ENCODE results near the gene SMYD3. TPM values are rescaled to one million over a fixed set of nuclear protein-coding genes. Genes with fewer than 3 reads are reported as not detected.

Gene SMYD3
- total and polyA plus RNA-seq, 9 of the 15 experiments (the other 6 are each of a cell fraction or from before 2014, with no cell fraction given) = 128 to 440 (median 197) TPM

DNA sequence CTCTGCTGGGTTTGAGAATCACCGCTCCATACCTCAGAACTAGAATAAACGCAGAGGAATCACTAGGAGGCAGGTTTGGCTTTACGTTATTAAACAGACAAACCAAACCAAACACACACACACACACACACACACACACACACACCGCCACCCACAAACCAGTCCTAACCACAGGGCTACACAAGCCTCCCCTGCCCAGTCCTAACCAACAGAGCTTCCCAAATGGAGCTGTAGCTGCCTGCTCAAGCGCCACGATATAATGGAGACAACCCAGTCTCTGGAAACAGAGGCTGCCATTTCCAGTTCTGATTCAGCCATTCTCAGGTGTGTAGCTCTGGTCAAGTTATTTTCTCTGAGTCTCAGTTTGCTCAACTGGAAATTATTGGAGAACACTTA, 519.1 kb downstream of the SMYD3 start (continued):
- TF ChIP-seq ZNF699 (CRISPR knock-in tag; IDR thresholded peaks at IDR 0.05; ENCODE audit: insufficient replicate concordance) (no peak), UBTF (IDR thresholded peaks at IDR 0.05; ENCODE audit: borderline replicate concordance in 1 of 2, low read depth in 2 of 2, low read length in 2 of 2) (0 out of 4 replicates have a peak, but pooled peaks of 1 of the 2 experiments have one; percentile 34), FOXK1 (CRISPR knock-in tag; IDR thresholded peaks at IDR 0.05; ENCODE audit: borderline replicate concordance) (0 out of 2 replicates have a peak, but pooled peaks have one; percentile 41), DPF2 (IDR thresholded peaks at IDR 0.05) (0 out of 2 replicates have a peak, but pooled peaks have one; percentile 35), SMARCA4 (IDR thresholded peaks at IDR 0.05) (peak; percentile 48; the same call in 1 of the 2 replicates), EHMT2 (IDR thresholded peaks at IDR 0.05) (peak; percentile 66), NCOR1 (IDR thresholded peaks at IDR 0.05) (peak; percentile 42; the same call in 1 of the 2 replicates), PBX2 (CRISPR knock-in tag; IDR thresholded peaks at IDR 0.05; ENCODE audit: low read depth) (no peak), PBX2 (tag; conservative IDR thresholded peaks at IDR 0.05; ENCODE audit: low read depth) (no peak), ARID1B (IDR thresholded peaks at IDR 0.05) (peak; percentile 57), SMARCE1 (IDR thresholded peaks at IDR 0.05) (0 out of 2 replicates have a peak, but pooled peaks have one; percentile 38), SMARCA5 (IDR thresholded peaks at IDR 0.05) (peak; percentile 73; the same call in 1 of the 2 replicates), NCOA6 (IDR thresholded peaks at IDR 0.05) (peak; percentile 11; the same call in 1 of the 2 replicates), ZNF384 (IDR thresholded peaks at IDR 0.05; ENCODE audit: low read depth, low read length) (no peak), NONO (IDR thresholded peaks at IDR 0.05; ENCODE audit: low read depth in 2 of 2, low read length in 1 of 2) (peak in 1 of 2 experiments; percentile 38; a peak in 1 of 4 replicates), ARNT (IDR thresholded peaks at IDR 0.05) (0 out of 4 replicates have a peak, but pooled peaks of 1 of the 2 experiments have one; percentile 14), ZFX (CRISPR knock-in tag; IDR thresholded peaks at IDR 0.05) (0 out of 2 replicates have a peak, but pooled peaks have one; percentile 35), RCOR1 (IDR thresholded peaks at IDR 0.05; ENCODE audit: borderline replicate concordance in 1 of 2, low read depth in 2 of 2, low read length in 2 of 2) (0 out of 4 replicates have a peak, but pooled peaks of 1 of the 2 experiments have one; percentile 15), ETV5 (CRISPR knock-in tag; IDR thresholded peaks at IDR 0.05; ENCODE audit: low read depth) (0 out of 2 replicates have a peak, but pooled peaks have one; percentile 10), MYBL2 (IDR thresholded peaks at IDR 0.05; ENCODE audit: low read depth) (0 out of 2 replicates have a peak, but pooled peaks have one; percentile 25), MYBL2 (CRISPR knock-in tag; IDR thresholded peaks at IDR 0.05; ENCODE audit: borderline replicate concordance) (no peak), MIER1 (IDR thresholded peaks at IDR 0.05; ENCODE audit: low read depth) (0 out of 2 replicates have a peak, but pooled peaks have one; percentile 31), BHLHE40 (IDR thresholded peaks at IDR 0.05; ENCODE audit: low read length) (no peak), HNRNPH1 (optimal IDR thresholded peaks at IDR 0.05; ENCODE audit: low read depth, low read length) (no peak), GABPB1 (CRISPR knock-in tag; IDR thresholded peaks at IDR 0.05) (0 out of 2 replicates have a peak, but pooled peaks have one; percentile 7)

Measured in K562 (cell line).